ENCODE data around the gene ANKRD29.
A peak's percentile ranks its signal among the peaks of the same experiment; 100 is the strongest.

Gene ANKRD29

DNA sequence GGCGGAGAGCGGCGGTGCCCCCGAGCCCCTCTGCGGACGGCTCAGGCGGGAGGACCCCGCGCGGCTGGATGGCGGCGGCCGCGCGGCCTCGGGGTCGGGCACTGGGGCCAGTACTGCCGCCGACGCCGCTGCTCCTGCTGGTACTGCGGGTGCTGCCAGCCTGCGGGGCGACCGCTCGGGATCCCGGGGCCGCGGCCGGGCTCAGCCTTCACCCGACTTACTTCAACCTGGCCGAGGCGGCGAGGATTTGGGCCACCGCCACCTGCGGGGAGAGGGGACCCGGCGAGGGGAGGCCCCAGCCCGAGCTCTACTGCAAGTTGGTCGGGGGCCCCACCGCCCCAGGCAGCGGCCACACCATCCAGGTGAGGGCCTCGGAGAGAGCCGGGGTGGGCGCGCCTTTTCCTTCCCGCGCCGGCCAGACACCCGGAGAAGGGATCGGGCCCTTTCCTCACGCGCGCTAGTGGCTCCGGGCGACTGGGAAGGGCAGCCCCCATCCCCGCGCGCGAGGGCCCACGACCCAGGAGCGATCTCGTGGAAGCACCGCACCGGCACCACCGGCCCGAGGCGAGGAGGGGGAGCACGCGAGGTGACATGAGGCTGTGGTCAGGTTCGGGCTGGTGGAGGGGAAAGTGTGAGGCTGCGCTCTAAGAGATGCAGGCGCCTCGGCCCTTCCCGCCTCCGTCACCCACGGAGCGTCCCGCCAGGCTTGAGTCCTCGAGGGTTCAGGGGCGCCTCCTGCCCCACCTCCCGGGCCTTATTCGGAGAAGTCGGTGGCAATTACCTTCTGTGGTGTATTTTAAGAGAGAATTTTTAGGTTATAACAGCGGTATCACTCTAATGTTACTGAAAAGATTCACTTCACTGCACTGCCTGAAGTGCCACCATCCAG lies 27.1 kb upstream of the ANKRD29 start:
- H3K4me3 ChIP-seq (ENCODE audit: low read depth, low read length), result peak overlapping the region; percentile 73
- TF ChIP-seq, protein P1, sequence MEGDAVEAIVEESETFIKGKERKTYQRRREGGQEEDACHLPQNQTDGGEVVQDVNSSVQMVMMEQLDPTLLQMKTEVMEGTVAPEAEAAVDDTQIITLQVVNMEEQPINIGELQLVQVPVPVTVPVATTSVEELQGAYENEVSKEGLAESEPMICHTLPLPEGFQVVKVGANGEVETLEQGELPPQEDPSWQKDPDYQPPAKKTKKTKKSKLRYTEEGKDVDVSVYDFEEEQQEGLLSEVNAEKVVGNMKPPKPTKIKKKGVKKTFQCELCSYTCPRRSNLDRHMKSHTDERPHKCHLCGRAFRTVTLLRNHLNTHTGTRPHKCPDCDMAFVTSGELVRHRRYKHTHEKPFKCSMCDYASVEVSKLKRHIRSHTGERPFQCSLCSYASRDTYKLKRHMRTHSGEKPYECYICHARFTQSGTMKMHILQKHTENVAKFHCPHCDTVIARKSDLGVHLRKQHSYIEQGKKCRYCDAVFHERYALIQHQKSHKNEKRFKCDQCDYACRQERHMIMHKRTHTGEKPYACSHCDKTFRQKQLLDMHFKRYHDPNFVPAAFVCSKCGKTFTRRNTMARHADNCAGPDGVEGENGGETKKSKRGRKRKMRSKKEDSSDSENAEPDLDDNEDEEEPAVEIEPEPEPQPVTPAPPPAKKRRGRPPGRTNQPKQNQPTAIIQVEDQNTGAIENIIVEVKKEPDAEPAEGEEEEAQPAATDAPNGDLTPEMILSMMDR (IDR thresholded peaks at IDR 0.05; ENCODE audit: low read depth, low read length), result no peak
- H3K27ac ChIP-seq, result peak overlapping the region; percentile 58
- H3K27me3 ChIP-seq (ENCODE audit: insufficient read depth, low read depth, severe bottlenecking), result no peaks in the 10 kb centered on the region
- no peaks in the 10 kb centered on the region for H3K9me3 ChIP-seq (ENCODE audit: severe bottlenecking)
- peak; percentile 40 for DNase-seq
- H3K36me3 ChIP-seq, result no peaks in the 10 kb centered on the region

DNA sequence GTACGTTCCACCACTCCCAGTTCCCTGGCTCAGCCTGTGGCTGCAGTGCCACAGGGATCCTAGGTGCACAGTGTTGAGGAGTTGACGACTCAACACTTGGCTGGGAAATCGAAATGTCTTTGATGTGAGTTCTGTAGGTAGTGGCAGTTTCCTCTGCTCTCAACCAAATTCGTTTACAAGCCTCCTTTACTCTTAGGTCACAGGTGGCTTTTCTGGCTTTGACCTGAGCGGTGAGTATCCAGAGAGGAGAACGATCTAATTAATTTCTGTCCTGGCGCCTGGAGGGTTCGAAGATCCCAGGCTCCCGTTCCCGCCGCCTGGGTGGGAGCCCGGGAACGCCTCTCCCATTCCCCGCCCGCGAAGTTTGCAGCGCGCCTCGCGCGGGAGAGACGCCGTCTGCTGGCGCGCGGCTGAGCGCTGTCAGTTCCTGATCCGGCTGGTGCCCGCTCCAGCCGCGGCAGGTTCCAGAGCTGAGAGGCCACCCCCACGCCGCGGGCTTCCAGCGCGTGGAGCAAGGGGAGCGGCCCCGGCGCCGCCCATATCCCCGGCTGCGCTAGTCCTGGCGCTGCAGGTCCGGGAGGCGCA lies 26.4 kb upstream of the ANKRD29 start, which contains the start of gene LAMA3:
Gene LAMA3 (plus strand): TSS at position 423 of the 585 bp plus-strand sequence. CDS start 231 bp downstream, outside the sequence.
- DNase-seq, result peak; percentile 77
- Histone ChIP-seq H3K27me3 (ENCODE audit: insufficient read depth, low read depth, severe bottlenecking) (no peaks in the 10 kb centered on the region), H3K9me3 (ENCODE audit: severe bottlenecking) (no peaks in the 10 kb centered on the region), H3K36me3 (no peaks in the 10 kb centered on the region), H3K4me3 (ENCODE audit: low read depth, low read length) (peak within 1 kb of the TSS; percentile 73), H3K27ac (peak within 1 kb of the TSS; percentile 58)
- TF ChIP-seq, protein P1 (IDR thresholded peaks at IDR 0.05; ENCODE audit: low read depth, low read length), result peak; percentile 42

DNA sequence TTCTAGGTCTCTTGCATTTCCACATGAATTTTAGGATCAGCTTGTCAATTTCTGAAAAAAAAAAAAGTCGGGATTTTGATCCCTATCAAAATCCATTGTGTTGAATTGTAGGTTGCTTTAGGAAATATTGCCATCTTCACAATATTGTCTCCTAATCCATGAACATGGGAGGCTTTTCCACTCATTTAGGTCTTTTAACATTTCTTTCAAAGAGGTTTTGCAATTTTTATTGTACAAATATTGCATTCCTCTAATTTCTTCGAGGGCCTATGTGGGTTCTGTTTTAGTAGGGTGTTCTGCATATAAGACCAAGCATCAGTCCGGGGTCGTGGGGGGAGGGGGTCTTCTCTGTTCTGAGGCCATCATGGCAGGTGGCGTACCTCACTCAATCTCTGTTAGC lies 25.8 kb upstream of the ANKRD29 start:
- TF ChIP-seq, protein P1 (IDR thresholded peaks at IDR 0.05; ENCODE audit: low read depth, low read length), result no peak
- DNase-seq, result no peak
- Histone ChIP-seq H3K27me3 (ENCODE audit: insufficient read depth, low read depth, severe bottlenecking) (no peaks in the 10 kb centered on the region), H3K9me3 (ENCODE audit: severe bottlenecking) (no peaks in the 10 kb centered on the region), H3K4me3 (ENCODE audit: low read depth, low read length) (peak overlapping the region; percentile 73), H3K36me3 (no peaks in the 10 kb centered on the region), H3K27ac (no peak overlapping the region)

DNA sequence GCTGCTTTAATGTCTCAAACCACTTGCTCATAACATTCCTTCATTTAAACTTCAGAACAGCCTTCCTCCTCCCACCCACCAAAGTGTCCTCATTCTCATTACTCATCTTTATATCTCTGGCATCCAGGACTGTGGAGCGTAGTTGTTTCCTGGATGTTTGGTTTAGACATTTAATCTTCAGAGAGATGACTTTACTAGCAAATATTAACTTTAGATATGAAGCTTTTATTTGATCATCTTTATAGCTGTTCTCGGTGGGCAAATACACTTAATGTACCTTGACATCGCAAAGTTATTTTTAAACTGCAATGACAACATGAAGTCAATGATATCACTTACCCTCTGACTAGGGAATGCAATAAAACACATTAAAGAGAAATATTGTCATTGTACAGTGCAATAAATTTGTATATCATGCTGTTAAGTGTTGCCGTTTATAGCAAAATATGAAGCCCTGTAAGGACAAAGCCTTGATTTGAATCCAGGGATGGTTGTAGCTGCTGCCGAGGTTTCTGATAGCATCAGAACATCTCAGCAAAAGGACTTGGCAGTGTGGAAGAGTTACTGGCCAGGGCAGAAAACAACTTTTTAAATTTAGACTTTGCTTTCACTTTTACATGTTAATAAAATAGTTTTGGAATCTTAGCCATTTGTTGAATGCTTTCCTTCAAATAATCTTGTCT lies 21.9 kb upstream of the ANKRD29 start:
- H3K4me3 ChIP-seq (ENCODE audit: low read depth, low read length), result no peak overlapping the region
- H3K36me3 ChIP-seq, result no peaks in the 10 kb centered on the region
- DNase-seq, result no peak
- no peak overlapping the region for H3K27ac ChIP-seq
- H3K9me3 ChIP-seq (ENCODE audit: severe bottlenecking), result no peaks in the 10 kb centered on the region
- no peaks in the 10 kb centered on the region for H3K27me3 ChIP-seq (ENCODE audit: insufficient read depth, low read depth, severe bottlenecking)
- TF ChIP-seq, protein P1 (IDR thresholded peaks at IDR 0.05; ENCODE audit: low read depth, low read length), result no peak

DNA sequence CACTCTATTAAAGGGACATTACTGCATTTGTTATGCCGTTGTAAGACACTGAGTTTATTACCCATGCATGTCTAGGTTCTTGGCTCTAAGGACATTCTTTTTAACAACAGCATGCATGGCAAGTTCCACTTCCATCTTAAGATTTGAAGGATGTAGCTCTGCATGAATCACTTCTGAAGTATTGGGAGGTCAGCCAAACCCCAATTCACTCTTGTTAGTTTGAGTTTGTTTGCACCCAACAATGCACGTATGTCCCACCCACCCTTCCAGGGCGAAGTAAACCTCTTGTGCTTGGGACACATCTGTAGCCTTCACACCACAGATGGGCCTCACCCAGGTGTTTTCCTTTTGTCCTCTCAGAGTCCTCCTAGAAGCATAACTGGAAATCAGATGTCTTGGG lies 21.0 kb upstream of the ANKRD29 start:
- H3K4me3 ChIP-seq (ENCODE audit: low read depth, low read length), result no peak overlapping the region
- TF ChIP-seq, protein P1 (IDR thresholded peaks at IDR 0.05; ENCODE audit: low read depth, low read length), result no peak
- no peak overlapping the region for H3K27ac ChIP-seq
- no peak for DNase-seq
- no peaks in the 10 kb centered on the region for H3K9me3 ChIP-seq (ENCODE audit: severe bottlenecking)
- H3K36me3 ChIP-seq, result no peaks in the 10 kb centered on the region
- H3K27me3 ChIP-seq (ENCODE audit: insufficient read depth, low read depth, severe bottlenecking), result no peaks in the 10 kb centered on the region

Measured in WERI-Rb-1 (cell line).